Neural crest cell (in vitro differentiated cells): Measurements from ENCODE around the gene COL4A4. TPM values are rescaled to one million over a fixed set of nuclear protein-coding genes. Genes with fewer than 3 reads are reported as not detected.

Source experiments
- DNase-seq: peaks from one replicate; pipeline ENCODE4 v3.0.0; 2021; ENCODE audit warnings: low read depth, mixed read lengths, low spot score
- H3K27ac Mint-ChIP-seq: one replicate; pipeline ENCODE4 v1.8.0; 2021; ENCODE audit warnings: mild to moderate bottlenecking, mixed read lengths; ENCODE audit not compliant: unreplicated experiment
- H3K27me3 Mint-ChIP-seq: 2 replicates; pipeline ENCODE4 v1.8.0; 2021; ENCODE audit warnings: low read depth, mild to moderate bottlenecking, mixed read lengths
- H3K36me3 Mint-ChIP-seq: 2 replicates; pipeline ENCODE4 v1.8.0; 2021; ENCODE audit warnings: low read depth, mild to moderate bottlenecking, mixed read lengths
- H3K4me1 Mint-ChIP-seq: 2 replicates; pipeline ENCODE4 v1.8.0; 2021; ENCODE audit warnings: mixed read lengths
- H3K4me3 Mint-ChIP-seq: one replicate; pipeline ENCODE4 v1.8.0; 2021; ENCODE audit warnings: mild to moderate bottlenecking, mixed read lengths
- H3K9me3 Mint-ChIP-seq: 2 replicates; pipeline ENCODE4 v1.8.0; 2021; ENCODE audit warnings: mixed read lengths
- long read RNA-seq: library from polyadenylated mRNA; unstranded; transcript quantifications from one replicate; pipeline ENCODE4 v2.0.0, GENCODE V29; 2020
- total RNA-seq: library from RNA; stranded (reverse); gene quantifications from 2 replicates; pipeline ENCODE4 v1.2.1, GENCODE V29; 2021
- TF ChIP-seq, protein P1 (sequence below): fragments of 200-600 bp; sonication (generic); conservative IDR thresholded peaks from 2 replicates; pipeline ENCODE4 v1.5.0; 2021; ENCODE audit warnings: antibody characterized with exemption, mild to moderate bottlenecking

COL4A4 gene
- total RNA-seq, result 0.16 and 0.19 TPM in 2 replicates
- long read RNA-seq, result 0 reads

DNA sequence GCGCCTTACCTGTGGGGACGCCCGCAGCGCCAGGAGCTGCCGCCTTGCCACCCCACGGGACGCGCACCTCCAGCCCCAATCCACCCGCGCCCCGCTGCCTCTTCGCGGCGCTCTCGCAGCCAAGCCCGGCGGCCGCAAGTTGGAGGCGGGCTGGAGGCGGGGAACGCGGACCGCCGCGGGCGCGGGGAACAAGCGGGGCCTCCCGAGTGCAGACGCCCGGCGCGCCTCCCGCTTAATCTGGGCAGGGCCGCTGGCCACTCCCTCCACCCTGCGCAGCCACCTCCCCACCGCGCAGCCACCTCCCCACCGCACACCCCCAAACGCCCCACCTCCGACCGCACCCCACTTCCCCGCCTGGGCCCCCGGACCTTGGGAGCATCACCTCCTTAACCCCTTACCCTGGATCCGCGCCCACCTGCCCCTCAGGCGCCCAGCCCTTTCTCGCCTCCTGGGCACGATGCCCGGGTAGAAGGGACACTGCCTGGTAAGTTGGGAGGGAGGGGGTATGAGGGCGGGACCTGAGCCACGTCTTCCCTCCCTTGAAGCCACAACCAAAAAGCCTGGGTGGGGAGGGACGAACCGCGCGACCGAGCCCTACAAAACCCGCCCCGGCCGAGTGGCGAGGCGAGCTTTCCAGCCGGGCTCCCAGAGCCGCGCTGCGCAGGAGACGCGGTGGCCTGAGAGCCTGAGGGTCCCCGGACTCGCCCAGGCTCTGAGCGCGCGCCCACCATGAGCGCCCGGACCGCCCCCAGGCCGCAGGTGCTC lies at the start of gene COL4A4, which contains the start of gene COL4A3:
TSS of gene COL4A4 (minus strand) at position 208 of the 765 bp plus-strand sequence. CDS start 16,722 bp downstream, outside the sequence.
TSS of gene COL4A3 (plus strand) at position 627 of the 765 bp plus-strand sequence. CDS start at position 730, 103 bp downstream.
- Mint-ChIP-seq H3K36me3 (no peaks in the 10 kb centered on the region), H3K4me1 (peaks cover 5% of the 10 kb centered on the region), H3K9me3 (no peaks in the 10 kb centered on the region), H3K27ac (no peak within 1 kb of the TSS), H3K4me3 (peak within 1 kb of the TSS; percentile 81), H3K27me3 (peaks cover 92% of the 10 kb centered on the region)
- TF ChIP-seq, protein P1, sequence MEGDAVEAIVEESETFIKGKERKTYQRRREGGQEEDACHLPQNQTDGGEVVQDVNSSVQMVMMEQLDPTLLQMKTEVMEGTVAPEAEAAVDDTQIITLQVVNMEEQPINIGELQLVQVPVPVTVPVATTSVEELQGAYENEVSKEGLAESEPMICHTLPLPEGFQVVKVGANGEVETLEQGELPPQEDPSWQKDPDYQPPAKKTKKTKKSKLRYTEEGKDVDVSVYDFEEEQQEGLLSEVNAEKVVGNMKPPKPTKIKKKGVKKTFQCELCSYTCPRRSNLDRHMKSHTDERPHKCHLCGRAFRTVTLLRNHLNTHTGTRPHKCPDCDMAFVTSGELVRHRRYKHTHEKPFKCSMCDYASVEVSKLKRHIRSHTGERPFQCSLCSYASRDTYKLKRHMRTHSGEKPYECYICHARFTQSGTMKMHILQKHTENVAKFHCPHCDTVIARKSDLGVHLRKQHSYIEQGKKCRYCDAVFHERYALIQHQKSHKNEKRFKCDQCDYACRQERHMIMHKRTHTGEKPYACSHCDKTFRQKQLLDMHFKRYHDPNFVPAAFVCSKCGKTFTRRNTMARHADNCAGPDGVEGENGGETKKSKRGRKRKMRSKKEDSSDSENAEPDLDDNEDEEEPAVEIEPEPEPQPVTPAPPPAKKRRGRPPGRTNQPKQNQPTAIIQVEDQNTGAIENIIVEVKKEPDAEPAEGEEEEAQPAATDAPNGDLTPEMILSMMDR, result no peak
- peak; percentile 24 for DNase-seq

DNA sequence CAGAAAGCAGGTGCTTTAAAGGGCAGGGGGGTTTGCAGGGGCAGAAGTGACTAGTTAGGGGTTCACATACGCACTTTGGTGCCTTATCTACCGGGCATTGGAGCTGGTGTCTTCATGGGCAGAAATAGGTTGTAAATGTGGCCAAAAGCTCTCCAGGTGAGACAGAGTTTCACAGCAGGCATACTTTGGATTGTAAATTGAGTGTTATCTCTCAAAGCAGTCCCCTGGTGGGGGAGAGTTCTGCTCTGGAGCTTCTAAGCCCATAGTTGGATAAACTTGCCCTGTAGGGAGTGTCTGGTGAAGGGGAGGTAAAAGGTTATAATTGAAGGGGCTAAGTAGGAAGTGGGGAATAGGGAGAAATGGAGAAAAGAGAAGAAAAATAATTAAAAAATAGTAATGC lies 43.6 kb upstream of the COL4A4 start:
- no peaks in the 10 kb centered on the region for H3K36me3 Mint-ChIP-seq
- no peaks in the 10 kb centered on the region for H3K27me3 Mint-ChIP-seq
- DNase-seq, result no peak
- TF ChIP-seq, protein P1, result no peak
- no peak overlapping the region for H3K27ac Mint-ChIP-seq
- H3K9me3 Mint-ChIP-seq, result no peaks in the 10 kb centered on the region
- H3K4me1 Mint-ChIP-seq, result no peaks in the 10 kb centered on the region
- H3K4me3 Mint-ChIP-seq, result no peak overlapping the region

DNA sequence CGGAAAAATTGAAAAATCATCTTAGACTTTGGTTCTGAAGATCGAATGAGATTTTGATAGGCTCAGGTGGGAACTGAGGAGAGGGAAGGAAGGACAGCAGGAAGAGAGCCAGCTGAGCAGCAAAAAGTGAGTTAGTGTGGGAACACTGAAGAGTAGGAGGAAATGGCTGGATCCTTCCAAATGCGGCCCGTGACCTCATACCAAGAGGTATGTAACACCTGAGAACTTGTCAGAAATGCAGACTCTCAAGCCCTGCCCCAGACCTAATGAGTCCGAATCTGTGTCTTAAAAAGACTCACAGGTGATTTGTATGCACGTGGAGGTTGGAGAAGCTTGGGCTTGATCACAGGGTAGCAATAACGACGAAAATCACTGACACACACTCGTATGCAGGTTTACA lies 42.4 kb upstream of the COL4A4 start:
- no peaks in the 10 kb centered on the region for H3K27me3 Mint-ChIP-seq
- TF ChIP-seq, protein P1, result no peak
- H3K4me1 Mint-ChIP-seq, result peaks cover 3% of the 10 kb centered on the region
- H3K4me3 Mint-ChIP-seq, result no peak overlapping the region
- no peak overlapping the region for H3K27ac Mint-ChIP-seq
- H3K9me3 Mint-ChIP-seq, result no peaks in the 10 kb centered on the region
- no peak for DNase-seq
- no peaks in the 10 kb centered on the region for H3K36me3 Mint-ChIP-seq

DNA sequence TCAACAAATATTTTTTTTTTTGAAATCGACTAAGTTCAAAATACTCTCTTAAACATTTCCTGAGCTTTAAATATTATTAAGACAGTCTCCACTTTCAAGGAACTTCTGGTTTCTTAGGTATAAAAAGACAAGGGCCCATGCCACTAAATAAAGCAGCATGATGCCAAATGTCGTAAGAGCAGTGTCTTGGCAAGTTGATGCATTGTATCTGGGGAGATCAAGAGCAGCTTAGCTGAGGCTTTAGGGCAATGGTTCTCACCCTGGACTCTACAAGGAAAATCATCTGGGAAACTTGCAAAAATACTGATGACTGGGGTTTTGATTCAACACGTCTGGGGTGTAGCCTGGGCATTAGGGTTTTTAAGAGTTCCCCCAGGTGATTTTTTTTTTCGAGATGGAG lies 41.7 kb upstream of the COL4A4 start:
- TF ChIP-seq, protein P1, result no peak
- no peak for DNase-seq
- no peaks in the 10 kb centered on the region for H3K27me3 Mint-ChIP-seq
- H3K4me1 Mint-ChIP-seq, result peaks cover 8% of the 10 kb centered on the region
- H3K27ac Mint-ChIP-seq, result no peak overlapping the region
- no peak overlapping the region for H3K4me3 Mint-ChIP-seq
- no peaks in the 10 kb centered on the region for H3K9me3 Mint-ChIP-seq
- H3K36me3 Mint-ChIP-seq, result no peaks in the 10 kb centered on the region

DNA sequence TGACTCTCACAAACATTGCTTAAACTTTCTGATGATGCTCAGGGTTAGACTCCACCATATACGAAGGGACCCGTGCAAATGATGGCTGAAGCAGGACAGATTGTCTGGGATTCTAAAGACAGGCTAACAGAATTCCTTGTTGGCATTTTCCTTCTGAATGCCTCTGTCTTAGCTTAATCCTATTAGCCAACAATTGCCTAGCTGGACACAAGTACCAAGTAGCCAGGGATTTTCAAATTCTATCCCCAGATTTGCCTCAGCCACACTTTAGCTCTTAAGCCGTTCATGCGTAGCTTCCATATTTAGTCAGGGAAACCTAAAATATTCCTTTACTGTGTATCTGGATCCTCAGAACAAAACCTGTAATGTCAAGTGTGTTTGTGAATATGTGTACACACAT lies 40.4 kb upstream of the COL4A4 start:
- no peak for DNase-seq
- H3K4me1 Mint-ChIP-seq, result peaks cover 8% of the 10 kb centered on the region
- H3K27me3 Mint-ChIP-seq, result peaks cover 3% of the 10 kb centered on the region
- H3K4me3 Mint-ChIP-seq, result no peak overlapping the region
- H3K36me3 Mint-ChIP-seq, result no peaks in the 10 kb centered on the region
- TF ChIP-seq, protein P1, result no peak
- no peak overlapping the region for H3K27ac Mint-ChIP-seq
- no peaks in the 10 kb centered on the region for H3K9me3 Mint-ChIP-seq
